ENCODE data around the gene KRTAP17-1.

- TF ChIP-seq CTCF (IDR thresholded peaks at IDR 0.05; ENCODE audit: insufficient read depth, low read length): no peak
- no peak for TF ChIP-seq REST (IDR thresholded peaks at IDR 0.05; ENCODE audit: insufficient replicate concordance, low read depth)
Measured at GRCh38 chr17:41333836-41334235, 18.3 kb upstream of the KRTAP17-1 start.

Data from HL-60 (cell line).